ENCODE results near the gene RGS5.
A peak's percentile ranks its signal among the peaks of the same experiment; 100 is the strongest.

The RGS5 gene

DNA sequence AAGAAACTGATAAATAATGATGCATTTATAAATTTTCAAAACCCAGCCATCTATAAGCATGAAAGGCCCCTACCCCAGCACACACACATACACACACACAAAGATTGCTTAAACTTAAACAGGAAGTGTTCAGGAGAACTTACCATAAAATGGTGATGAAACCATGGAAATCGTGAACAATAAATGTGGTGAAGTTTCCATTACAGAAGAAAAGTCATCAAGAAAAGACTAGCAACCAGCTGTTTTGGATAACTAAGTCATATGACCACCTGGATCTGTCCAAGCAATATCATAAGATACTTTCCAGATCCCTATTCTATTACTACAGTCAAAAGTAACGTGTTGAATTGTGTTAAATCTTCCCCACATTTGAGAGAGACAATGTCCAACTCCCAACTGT, 24.1 kb downstream of the RGS5 start:
- DNase-seq = peak in 2 of 4 experiments; percentile 21 to 35

DNA sequence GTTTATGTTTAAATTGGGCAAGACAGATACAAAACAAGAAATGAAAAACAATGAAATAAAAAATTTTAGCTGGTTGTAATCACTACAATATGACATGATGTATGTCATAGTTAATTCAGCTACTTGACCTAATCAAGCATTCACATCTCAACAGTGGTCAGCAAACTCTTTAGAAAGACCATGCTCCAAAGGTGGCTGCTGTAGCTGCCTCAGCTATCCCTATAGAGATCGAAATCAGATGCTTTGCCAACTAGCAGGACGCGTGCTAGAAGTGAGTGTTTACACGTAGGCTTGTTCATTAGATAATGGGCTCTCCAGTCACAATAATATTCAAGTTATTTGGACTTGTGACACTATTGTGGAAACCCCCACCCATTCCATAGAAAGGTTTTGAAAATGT, 25.9 kb downstream of the RGS5 start:
- DNase-seq = no peak

DNA sequence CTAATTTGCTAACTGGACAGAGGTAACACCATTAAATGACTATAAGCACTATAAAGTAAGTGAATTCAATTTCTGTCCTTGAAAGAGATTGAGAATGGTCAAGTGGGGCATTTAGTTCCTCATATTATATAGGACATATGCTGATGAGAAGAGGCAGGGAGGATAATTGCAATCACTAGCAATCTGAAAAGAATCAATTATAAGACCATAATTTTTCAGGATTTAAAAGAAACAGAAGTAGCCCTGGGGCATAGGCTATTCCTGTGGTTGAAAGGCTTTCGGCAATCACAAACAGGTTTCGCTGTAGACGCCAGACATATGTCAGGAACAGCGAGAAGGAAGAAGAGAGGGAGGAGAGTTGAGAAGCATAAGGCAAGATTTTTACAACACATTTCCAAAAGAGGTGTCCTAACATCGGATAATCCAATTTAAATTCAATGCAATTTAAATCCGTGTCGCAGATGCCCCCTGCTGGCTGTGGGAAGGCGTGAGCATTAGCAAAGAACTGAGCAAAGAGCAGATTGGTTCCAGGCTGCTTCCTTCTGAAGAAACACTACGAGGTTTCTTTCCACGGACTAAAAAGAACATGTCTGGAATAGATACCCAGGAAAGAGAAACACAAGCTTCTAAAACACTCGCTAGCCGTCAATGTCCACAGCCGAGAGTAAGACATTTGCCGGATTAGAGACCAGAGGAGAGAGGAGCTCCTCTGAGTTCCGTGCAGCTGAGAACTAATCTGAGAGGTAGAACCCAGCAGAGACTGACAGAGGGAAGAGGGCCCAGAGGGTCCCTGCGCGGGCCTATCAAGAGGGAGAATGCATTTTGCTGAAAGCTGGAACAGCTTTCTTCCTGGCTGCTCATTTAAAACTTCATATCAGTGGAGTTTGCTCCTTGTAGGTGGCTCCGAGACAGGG, 27.9 kb downstream of the RGS5 start:
- DNase-seq = peak; percentile 66 to 83 (median 79)

DNA sequence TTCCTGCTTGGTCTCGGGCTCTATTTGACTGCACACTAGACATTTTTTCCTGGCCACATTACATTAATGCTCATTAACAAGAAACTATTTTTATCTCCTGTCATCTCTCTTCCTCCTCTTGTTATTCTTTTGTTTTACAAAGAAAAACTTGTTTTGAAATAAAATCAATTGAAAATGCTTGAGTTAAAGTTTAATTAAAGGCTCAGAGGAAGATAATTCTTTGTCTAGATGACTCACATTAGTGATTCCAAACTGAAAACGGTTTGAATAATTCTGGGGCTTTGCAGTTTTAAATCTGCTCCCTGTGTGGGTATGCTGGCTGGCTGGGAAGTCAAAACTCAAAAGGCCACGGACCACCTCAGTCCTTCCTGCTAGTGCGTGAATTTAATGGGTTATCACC, 29.6 kb downstream of the RGS5 start:
- DNase-seq = no peak

DNA sequence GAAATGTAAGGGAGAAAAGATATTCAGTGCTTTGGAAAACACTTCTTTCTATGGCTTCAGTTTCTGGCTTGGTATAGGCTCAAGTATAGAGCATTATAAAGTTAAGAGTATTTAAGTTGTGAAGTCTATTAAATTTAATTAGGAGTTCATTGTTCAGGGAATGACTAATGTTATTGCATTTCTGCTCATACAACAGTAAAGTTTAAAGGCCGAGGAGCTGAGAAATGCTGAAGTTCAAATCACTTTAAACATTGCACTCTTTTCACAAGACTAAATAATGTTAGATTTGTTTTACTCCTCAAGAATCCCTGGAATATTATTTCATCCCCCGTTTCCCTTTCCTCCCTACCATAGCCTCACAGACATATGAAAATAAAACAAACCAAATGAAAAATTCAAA, 30.1 kb downstream of the RGS5 start:
- no peak for DNase-seq

DNA sequence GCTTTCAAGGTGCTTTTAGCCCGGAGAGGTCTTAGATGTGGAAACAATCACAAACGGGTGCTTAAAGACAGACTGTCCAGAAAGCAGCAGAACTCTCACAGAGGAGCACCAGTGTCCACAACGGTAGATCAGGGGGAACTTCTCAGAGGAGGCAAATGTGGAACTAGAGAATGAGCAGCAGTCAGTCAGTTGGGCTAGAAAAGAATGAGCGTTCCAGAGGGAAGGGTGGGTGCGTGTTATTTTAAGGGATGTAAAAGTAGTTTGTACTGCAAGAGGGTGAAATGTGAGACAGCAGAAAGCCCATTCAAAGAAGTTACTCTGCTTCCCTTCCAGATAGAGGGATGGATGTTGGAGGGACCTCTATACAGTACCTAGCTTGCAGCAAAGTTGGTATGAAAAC, 30.9 kb downstream of the RGS5 start:
- no peak for DNase-seq

DNA sequence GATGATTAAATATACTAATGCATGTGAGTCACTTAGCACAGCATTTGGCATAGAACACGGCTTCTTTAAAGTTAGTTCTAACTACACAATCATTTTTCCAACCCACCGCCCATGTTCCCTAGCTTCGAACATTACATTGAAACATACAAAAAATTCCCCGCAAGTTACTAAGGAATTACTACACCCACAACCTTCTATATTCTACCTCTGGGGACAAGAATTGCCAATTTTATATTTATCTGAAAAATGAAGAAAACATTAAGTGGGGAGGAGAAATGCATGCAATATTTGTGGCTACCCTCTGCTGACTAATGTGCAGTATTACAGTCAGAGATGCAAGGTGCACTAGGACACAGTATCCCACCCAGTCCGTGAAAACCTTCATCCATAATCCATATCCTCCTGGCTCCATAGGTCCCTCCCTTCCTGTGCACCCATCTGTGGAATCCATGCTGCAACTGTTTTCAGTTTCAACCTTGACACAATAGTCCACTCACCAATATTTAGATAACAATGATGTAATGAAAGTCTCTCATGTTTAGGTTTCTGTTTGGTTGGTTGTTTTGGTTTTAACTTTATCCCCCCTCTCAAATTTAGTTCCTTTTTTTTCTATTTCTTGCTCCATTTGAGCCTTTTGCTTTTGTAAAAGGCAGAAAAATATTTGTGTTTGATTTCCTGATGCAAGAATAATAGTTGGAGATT, 31.6 kb downstream of the RGS5 start:
- no peak for DNase-seq

DNA sequence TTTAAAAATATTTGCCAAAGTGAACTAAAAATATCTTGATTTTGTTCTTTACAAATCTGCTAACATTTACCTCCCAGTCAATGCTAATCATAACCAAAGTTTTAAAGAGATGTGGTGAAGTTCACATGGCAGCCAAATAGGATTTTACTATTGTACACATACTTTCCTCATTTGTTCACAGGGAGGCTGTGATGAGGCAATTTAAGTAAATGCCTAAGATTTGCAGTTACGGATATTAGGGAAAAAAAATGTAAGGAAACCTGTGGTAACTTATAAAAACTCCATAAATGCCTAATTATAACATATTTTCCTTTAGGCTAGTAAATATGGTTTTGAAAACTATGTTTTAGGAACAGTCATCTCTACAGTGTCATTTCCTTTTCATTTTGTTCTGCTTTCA, 32.4 kb downstream of the RGS5 start:
- no peak for DNase-seq

DNA sequence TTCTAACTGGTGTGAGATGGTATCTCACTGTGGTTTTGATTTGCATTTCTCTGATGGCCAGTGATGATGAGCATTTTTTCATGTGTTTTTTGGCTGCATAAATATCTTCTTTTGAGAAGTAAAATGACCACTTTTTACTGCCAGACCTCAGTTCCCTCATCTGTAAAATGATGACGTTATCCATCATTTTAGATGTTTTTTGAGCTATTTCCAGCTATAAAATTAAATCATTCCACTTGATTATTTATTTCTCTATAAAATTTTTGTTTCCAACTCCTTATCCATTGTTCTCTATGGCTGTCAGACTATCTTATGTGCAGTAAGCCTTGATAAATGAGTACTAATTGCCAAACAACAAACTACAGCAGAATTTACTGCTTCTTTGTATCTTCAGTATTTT, 33.2 kb downstream of the RGS5 start:
- no peak for DNase-seq

DNA sequence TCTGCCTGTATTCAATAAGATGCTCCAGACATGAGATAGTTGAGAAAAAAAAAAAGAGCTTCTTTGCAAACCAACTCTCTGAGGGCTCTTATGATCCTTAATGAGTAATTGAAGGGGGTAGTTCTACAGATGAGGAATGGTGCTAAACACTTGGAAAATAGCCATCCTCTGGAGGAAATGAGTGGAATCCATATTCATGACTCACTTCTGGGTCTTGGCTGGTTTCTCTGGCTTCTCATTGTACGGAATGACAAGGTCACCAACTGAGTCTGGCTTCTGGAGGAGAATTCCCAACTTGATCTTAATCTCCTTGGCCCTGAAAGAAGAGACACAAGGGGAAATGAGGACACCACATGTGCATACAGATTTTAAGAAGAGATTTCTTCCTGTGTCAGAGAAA, 34.7 kb downstream of the RGS5 start:
- no peak for DNase-seq

DNA sequence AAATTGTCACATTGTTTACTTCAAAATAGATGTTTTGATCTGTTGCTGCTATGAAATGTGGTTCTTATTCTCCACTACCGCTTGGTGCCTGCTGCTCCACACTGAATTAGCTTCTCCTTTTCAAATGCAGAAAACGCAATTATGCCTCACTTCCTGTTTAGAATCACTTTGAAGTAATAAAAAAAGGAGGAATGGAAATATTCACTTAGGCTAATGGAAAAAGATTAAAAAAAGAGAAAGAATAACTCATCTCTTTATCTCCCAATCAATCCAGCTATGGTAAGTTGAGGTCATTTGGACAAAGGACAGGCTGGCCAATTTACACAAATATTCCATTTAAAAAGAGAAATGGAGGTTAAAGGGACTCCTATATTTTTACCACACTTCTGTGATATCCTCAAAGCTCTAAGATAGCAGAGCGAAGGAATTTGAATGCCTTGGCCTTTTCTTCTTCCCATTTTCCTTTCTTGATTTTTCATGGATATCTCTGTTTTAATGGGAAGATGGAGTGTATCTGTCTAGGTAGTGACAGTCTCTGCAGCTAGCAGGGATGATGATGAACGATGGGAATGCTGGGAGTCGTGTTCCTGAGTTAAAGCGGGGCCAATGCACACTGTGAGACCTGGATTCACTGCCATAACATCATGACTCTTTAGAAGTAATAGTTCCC, 35.7 kb downstream of the RGS5 start:
- peak; percentile 5 to 38 (median 22) for DNase-seq

DNA sequence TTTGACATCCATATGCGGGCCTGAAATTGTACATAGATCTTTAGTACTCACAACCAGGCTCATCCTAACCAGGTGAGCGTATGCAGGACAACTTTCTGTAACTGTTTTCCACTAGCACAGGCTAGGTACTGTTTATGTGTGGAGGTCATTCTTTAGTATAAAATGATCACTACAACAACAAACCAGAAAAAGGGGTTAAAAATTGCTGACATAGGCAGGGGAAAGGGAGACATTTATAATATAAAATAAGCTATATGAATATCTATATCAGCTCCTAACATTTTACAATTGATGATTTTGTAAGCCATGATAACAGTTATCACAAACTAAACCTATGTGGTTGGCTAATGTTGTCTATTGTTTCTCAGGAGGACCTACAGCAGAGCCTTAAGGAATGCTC, 37.6 kb downstream of the RGS5 start:
- no peak for DNase-seq

DNA sequence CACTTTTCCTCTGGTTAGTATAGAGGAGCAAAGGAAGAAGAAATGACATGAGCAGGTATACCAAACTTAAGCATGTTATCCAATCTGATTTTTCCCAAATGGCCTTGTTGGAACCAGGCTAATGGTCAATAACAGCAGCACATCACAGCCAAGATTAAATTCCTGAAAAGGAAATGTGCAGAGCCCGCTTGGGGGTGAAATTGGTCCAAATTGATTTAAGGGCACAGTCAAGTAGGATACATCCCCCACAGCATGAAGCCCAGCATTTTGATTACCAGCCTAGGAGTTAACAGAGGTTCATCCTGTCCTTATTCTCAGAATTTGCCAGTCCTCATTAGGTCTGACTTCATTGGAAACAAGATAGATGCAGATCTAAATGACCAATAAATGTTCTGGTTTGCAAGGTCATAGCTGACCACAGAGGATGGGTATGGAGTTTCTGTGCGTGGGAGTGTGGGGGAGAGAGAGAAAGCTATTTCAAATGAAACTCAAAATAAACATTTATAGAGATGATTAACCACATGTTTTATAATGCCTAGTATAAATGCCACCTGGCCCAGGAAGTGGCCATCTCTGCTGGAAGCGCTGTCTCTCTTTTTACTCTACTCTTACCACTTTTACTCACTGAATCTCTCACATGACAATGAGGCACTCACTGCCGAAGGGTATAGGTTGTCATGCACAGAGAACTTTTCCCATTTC, 38.7 kb downstream of the RGS5 start:
- no peak for DNase-seq

DNA sequence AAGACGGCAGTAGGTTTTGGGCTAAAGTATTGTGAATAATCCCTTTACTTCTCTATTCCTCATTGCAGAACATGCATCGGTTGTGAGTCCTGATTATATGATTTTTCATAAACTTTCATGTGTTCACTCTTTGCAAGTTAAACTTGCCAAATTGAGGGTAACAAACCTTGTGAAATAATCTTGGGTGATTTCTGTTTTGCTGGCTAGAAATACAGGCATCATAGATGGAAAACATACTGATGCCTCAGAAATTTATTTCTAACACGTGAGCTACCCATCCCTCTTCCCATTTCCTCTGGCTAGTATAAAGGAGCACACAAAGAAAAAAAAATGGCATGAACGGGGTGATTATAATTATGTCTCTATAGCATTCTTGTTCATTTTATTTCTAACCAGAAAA, 39.6 kb downstream of the RGS5 start:
- DNase-seq = no peak

DNA sequence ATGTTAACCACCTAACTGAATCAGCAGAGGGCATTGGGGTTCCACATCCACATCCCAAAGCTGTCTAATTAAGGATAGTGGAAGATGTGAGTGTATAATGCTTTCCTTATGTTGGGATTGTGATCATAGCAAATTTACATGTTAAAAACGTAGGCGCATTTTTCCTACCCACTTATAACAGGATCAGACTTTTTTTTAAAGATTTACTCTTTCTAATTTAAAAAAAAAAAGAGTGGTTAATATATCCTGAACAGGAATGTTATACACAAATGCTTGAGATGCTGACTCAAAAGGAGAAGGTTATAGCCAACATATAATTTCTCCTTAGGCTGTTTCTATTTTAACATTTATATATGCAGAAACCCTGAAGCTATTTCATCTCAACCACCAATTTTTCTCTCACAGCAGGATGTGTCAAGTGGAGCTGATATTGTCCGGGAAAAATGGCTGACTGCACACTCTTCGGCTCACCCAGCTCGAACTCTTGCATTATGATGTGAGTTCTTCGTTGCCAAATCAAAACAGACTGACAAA, 40.3 kb downstream of the RGS5 start:
- no peak for DNase-seq

DNA sequence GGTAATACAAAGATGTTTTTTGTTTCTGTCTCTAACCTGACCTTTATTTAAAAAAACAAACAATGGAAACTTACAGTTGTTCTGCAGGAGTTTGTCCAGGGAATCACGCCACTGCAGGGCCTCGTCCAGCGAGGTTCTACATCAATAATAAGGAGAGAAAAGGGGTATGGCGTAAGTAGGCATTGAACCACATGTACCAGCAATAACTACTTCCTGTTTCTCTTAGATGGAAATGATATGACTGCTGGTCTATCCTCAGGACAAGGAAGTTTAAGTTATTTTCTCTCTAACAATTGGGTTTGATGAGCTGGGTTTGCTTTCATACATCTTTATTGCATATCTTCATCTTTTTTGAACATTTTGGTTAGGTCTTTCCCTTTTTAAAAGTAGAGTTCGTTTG, 40.9 kb downstream of the RGS5 start:
- peak in 2 of 4 experiments; percentile 3 to 15 for DNase-seq

DNA sequence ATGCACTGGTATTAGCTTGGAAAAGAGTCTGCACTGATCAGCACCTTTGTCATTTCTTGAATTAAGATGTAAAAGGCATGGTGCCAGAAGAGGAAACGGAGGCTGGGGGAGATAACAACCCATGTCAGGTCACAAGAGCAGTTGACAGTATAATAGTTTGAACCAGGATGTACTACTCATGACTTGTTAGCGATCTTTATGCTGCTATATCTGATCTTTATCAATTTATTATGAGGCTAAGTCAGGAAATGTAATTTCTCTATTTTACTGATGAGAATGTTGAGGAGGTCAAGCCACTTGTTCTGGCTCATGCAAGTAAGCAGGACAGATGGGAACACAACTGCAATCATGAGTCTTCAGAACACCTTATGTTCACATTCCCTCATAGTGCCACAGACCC, 41.4 kb downstream of the RGS5 start:
- DNase-seq = no peak

DNA sequence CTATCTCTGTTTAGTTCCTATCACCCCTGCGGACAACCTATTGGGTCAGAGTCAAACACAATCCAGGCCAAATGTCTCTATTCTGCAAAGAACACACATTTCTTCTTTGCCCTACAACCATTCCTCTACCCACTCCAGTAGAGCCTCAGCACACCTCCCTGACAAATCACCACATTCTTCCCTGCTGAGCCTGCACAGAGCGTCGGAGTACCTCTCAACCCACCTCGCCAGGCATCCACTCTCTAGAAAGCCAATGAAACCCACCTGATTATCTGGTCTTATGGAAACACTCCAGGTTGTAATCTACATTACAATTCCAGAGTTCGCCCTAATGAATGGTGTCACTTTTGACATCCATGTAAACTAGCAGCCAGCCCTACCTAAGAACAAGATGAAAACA, 47.1 kb downstream of the RGS5 start:
- DNase-seq = no peak

DNA sequence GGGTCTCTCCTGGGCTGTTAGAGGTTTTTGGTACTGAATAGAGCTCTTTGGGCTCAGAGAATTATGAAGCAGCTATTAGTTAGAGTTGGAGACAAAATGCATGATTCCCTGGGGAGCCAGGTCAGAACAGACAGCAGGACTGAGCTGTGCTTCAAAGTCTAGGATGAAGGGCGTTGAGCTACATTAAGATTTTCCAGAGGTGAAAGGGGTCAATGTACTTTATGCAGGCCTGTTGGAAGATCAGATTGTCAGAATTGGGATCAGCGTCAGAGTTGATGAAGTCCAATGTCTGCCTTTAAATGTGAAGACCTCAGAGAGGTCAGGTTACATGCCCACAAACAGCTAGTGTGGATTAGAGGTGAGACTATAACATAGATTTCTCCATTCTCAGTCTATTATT, 53.8 kb downstream of the RGS5 start:
- DNase-seq = no peak

DNA sequence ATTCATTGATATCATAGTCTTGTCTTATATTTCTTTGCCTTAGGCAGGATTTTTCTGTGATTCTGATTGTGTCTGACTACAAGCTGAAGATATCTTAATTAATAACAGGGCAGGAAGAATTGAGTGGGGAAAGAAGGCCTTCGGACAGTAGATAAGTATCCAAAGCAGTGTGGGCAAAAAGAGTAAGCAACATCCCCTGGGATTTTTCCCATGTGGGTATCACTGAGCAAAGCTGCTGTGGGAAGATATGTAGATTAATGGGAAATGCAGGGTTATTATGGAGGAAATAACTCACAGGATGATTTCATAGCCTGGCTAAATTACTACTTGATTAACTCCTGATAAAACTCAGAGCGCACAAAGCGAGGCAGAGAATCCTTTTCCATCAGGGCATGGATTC, 55.7 kb downstream of the RGS5 start:
- DNase-seq = no peak

DNA sequence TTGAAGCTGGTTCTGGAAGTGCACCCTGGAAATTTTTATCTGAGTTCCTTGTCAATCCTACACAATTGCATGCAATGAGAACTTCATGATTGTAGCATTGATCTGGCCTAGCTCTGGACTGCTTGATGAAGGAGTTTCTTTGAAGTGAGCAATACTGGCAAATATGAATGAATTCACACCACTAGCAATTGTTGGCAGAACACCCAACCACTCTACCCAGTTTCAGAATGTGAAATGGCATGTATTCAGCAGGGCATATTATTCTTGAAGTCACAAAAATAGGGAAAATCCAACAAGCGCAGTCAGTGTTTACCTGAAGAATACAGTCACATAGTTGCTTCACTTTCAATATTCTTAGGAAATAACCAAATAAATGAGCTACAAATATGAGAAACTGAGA, 57.3 kb downstream of the RGS5 start:
- no peak for DNase-seq

DNA sequence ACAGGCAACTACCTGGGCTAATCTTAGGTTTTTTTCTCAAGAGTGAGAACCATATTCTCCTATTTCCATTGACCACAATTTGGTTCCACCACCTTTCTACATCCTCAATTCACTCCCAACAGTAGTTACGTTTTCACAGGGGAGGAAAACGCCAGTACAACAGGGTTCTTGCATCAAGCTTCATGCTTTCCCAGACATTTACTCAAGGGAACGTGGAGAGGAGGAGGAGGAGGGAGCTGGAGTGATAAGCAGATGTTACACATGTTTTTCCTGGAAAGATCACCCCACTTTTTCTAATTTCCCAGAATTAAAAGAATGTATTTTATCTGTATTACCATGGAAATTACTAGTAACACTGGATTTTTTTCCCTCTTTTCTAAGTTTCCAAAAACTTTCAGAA, 58.3 kb downstream of the RGS5 start:
- no peak for DNase-seq

DNA sequence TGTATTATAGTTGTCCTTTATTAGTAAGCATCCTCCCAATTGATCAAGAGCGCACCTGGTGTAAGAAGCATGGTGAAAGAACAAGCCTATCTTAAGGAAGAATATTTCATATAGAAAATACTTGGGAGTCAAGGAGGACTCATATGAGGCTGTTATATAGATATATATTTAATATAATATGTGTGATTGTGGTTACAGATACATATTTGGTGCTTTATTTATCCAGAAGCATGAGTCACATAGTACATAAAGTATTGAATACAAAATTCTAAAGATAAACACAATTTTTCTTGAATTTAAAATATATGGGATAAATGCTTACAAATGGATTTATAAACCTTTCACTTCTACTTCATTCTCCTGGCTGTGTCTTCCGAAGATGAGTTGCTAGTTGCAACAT, 60.6 kb downstream of the RGS5 start:
- no peak for DNase-seq
